ENCODE measurements around the gene ALOX12. TPM values are rescaled to one million over a fixed set of nuclear protein-coding genes. Genes with fewer than 3 reads are reported as not detected.

ALOX12 gene
- total RNA-seq, 1 donor from 2014 or later: not detected

GRCh38 chr17:7001318-7001961 is 5.6 kb downstream of the ALOX12 start:
- no peaks in the 10 kb centered on the region for H3K4me1 Mint-ChIP-seq (ENCODE audit: unreplicated experiment)
- H3K4me3 Mint-ChIP-seq (ENCODE audit: unreplicated experiment): peak overlapping the region; percentile 68
- peak; percentile 69 for DNase-seq (ENCODE audit: low spot score)
- peaks cover 8% of the 10 kb centered on the region for H3K27me3 Mint-ChIP-seq (ENCODE audit: unreplicated experiment)
- no peak overlapping the region for H3K27ac Mint-ChIP-seq (ENCODE audit: unreplicated experiment)
- peaks cover 34% of the 10 kb centered on the region for H3K36me3 Mint-ChIP-seq (ENCODE audit: low read depth, unreplicated experiment)
- TF ChIP-seq CTCF (IDR thresholded peaks at IDR 0.05; ENCODE audit: unreplicated experiment): peak; percentile 83
- no peaks in the 10 kb centered on the region for H3K9me3 Mint-ChIP-seq (ENCODE audit: unreplicated experiment)

DNA sequence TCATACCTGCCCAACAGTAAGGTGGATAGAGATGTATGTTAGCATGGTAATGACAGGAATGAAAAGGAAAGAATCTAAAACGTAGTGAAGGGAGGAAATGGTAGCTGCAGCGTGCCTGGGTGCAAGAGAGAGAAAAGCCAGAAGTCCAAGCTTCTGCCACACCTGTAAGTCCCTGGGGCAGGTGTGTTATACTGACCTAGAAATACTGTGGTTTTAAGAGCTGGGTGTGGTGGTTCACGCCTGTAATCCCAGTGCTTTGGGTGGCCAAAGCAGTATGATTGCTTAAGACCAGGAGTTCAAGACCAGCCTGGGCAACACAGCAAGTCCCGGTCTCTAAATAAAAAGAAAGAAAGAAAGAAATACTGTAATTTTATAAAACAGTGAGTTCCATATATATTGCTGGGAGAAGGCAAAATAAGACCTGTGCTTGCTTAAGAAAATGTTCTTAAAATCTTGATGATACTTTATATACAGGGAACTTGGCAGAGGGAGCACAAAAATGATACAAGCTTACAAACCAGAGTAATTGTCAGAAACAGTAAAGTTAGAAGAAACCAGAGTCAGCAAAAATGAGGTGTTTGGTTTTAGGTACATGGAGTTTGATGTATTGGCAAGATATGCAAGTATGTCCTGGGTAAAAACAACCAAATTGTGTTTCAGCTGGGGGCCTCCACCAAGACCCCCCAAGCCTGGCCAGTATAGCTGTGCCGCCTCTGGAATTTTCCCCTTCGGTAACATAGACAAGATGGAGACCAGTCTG is 6.6 kb downstream of the ALOX12 start:
- no peaks in the 10 kb centered on the region for H3K4me1 Mint-ChIP-seq (ENCODE audit: unreplicated experiment)
- no peak overlapping the region for H3K27ac Mint-ChIP-seq (ENCODE audit: unreplicated experiment)
- no peak overlapping the region for H3K4me3 Mint-ChIP-seq (ENCODE audit: unreplicated experiment)
- peaks cover 33% of the 10 kb centered on the region for H3K36me3 Mint-ChIP-seq (ENCODE audit: low read depth, unreplicated experiment)
- no peaks in the 10 kb centered on the region for H3K9me3 Mint-ChIP-seq (ENCODE audit: unreplicated experiment)
- DNase-seq (ENCODE audit: low spot score): no peak
- peaks cover 6% of the 10 kb centered on the region for H3K27me3 Mint-ChIP-seq (ENCODE audit: unreplicated experiment)
- TF ChIP-seq CTCF (IDR thresholded peaks at IDR 0.05; ENCODE audit: unreplicated experiment): no peak

- no peak for DNase-seq (ENCODE audit: low spot score)
- Mint-ChIP-seq H3K27me3 (ENCODE audit: unreplicated experiment) (peaks cover 3% of the 10 kb centered on the region), H3K27ac (ENCODE audit: unreplicated experiment) (no peak overlapping the region), H3K36me3 (ENCODE audit: low read depth, unreplicated experiment) (peaks cover 29% of the 10 kb centered on the region), H3K4me3 (ENCODE audit: unreplicated experiment) (no peak overlapping the region), H3K9me3 (ENCODE audit: unreplicated experiment) (no peaks in the 10 kb centered on the region), H3K4me1 (ENCODE audit: unreplicated experiment) (no peaks in the 10 kb centered on the region)
- TF ChIP-seq CTCF (IDR thresholded peaks at IDR 0.05; ENCODE audit: unreplicated experiment): no peak
These were observed 7.9 kb downstream of the ALOX12 start for GRCh38 chr17:7003745-7004144.

DNA sequence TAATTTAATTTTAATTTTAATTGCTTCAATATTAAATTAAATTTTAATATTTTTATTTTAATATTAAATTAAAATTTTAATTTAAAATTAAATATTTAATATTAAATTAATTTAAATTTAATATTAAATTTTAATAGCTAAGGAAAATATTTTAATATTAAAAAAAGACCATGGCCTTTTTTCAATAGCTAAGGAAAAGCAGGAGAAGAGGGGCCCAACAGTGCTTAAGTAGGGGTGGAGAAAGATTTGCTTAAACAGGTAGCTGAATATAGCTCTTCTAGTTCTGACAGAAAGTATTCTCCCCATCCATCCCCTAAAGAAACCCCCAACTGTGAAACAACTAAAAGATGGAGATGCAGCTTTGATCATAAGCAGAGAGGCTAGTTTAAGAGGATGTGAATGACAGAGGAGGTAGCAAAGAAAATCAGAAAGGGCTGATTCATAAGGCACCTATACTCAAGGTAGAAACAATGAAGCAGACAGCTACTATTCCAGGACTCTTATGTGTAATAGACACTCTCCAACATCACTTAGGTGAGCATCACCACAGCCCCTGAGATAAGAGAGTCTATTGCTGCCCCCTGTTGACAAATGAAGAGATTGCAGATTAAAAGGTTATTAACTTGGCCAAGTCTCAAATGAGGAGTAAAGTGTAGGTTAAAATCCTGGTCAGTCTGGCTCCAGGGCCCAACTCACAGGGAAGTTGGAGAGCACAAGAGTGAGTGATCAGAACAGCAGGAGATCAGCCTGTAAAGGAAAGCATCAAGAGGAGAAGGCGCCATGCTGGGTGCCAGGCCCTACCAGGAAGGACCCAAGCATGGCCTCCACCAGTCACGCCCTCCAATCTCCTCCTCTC is 8.8 kb downstream of the ALOX12 start:
- DNase-seq (ENCODE audit: low spot score): peak; percentile 59
- H3K4me3 Mint-ChIP-seq (ENCODE audit: unreplicated experiment): no peak overlapping the region
- peaks cover 3% of the 10 kb centered on the region for H3K27me3 Mint-ChIP-seq (ENCODE audit: unreplicated experiment)
- peak; percentile 85 for TF ChIP-seq CTCF (IDR thresholded peaks at IDR 0.05; ENCODE audit: unreplicated experiment)
- H3K9me3 Mint-ChIP-seq (ENCODE audit: unreplicated experiment): no peaks in the 10 kb centered on the region
- H3K36me3 Mint-ChIP-seq (ENCODE audit: low read depth, unreplicated experiment): peaks cover 26% of the 10 kb centered on the region
- H3K27ac Mint-ChIP-seq (ENCODE audit: unreplicated experiment): no peak overlapping the region
- no peaks in the 10 kb centered on the region for H3K4me1 Mint-ChIP-seq (ENCODE audit: unreplicated experiment)
